Suprapubic skin (tissue), 4 donors: Measurements from ENCODE around the gene GPM6B. TPM values are rescaled to one million over a fixed set of nuclear protein-coding genes. Genes with fewer than 3 reads are reported as not detected.

ENCODE experiments used
- DNase-seq, 2 donors: peaks; one replicate each; pipeline ENCODE4 v3.0.0-alpha.2; 2019; ENCODE audit warnings: low spot score in 2 of 2
- H3K27ac ChIP-seq: fragments of 200-600 bp; sonication (generic); one replicate; pipeline ENCODE4 v1.5.1; 2019
- H3K27me3 ChIP-seq: fragments of 200-600 bp; sonication (generic); one replicate; pipeline ENCODE4 v1.5.1; 2019
- H3K36me3 ChIP-seq: fragments of 200-600 bp; sonication (generic); one replicate; pipeline ENCODE4 v1.5.1; 2019
- H3K4me1 ChIP-seq: fragments of 200-600 bp; sonication (generic); one replicate; pipeline ENCODE4 v1.5.1; 2019
- H3K4me3 ChIP-seq: fragments of 200-600 bp; sonication (generic); one replicate; pipeline ENCODE4 v1.5.1; 2019; ENCODE audit warnings: mild to moderate bottlenecking
- H3K9me3 ChIP-seq: fragments of 200-600 bp; sonication (generic); one replicate; pipeline ENCODE4 v1.5.1; 2019
- EP300 ChIP-seq: sonication (generic); formaldehyde crosslinking; IDR thresholded peaks from one replicate; pipeline ENCODE4 v1.6.1; 2017; ENCODE audit warnings: antibody characterized with exemption
- POLR2A ChIP-seq, 2 donors: fragments of 450-650 bp; IDR thresholded peaks; one replicate each; pipeline ENCODE4 v1.6.1; 2017; ENCODE audit warnings: antibody characterized with exemption in 2 of 2, mild to moderate bottlenecking in 2 of 2, moderate library complexity in 2 of 2
- POLR2AphosphoS5 ChIP-seq, 3 donors: sonication (generic); formaldehyde crosslinking; IDR thresholded peaks; one replicate each; pipeline ENCODE4 v1.6.1; 2017; ENCODE audit warnings: antibody characterized with exemption in 3 of 3
- WGBS: methylation state at CpG from one replicate; pipeline ENCODE4 v1.1.5; 2018; 5-methylcytosine and 5-hydroxymethylcytosine counted together
- total RNA-seq, 4 donors: library from RNA; depleted of rRNA; stranded (reverse); fragments of >200 nt; gene quantifications; one replicate each; pipeline ENCODE4 v1.1.0, GENCODE V29; 2016
- TF ChIP-seq, protein P1 (sequence below), 2 donors: fragments of 200-600 bp in 1 of 2; fragments of 450-650 bp in 1 of 2; sonication (generic) in 1 of 2; IDR thresholded peaks; one replicate each; pipeline ENCODE4 v1.5.1; 2016 to 2019; ENCODE audit warnings: antibody characterized with exemption in 2 of 2, mild to moderate bottlenecking in 1 of 2, moderate library complexity in 1 of 2

The GPM6B gene
- total RNA-seq, 4 donors from 2014 or later: 6.6 to 21.7 (median 13.8) TPM

DNA sequence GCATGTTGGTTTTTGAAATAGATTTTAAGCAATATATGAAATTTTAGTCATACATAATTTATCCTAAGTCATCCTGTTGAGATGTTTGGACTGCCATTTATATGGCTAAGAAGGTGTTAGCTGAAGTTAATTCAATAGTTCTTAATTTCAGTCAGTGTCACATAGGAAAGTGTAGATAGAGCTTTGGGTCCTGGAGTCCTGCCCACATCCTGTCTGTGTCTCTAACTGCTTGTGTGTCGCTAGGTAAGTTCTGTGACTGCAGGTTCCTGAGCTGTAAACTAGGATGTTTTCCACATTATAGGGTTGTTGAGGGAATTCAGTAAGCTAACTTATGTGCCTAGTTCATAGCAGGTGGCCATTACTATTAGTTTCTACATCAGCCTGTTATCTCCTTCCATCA, 61.6 kb downstream of the GPM6B start:
- Histone ChIP-seq H3K27me3 (no peaks in the 10 kb centered on the region), H3K9me3 (no peaks in the 10 kb centered on the region), H3K36me3 (peaks cover 7% of the 10 kb centered on the region), H3K27ac (no peak overlapping the region), H3K4me1 (no peaks in the 10 kb centered on the region), H3K4me3 (no peak overlapping the region)
- TF ChIP-seq POLR2A (IDR thresholded peaks at IDR 0.05) (no peak), EP300 (no peak)
- WGBS: 77% methylated on average over 1 of the region's 1 CpG
- DNase-seq: no peak

DNA sequence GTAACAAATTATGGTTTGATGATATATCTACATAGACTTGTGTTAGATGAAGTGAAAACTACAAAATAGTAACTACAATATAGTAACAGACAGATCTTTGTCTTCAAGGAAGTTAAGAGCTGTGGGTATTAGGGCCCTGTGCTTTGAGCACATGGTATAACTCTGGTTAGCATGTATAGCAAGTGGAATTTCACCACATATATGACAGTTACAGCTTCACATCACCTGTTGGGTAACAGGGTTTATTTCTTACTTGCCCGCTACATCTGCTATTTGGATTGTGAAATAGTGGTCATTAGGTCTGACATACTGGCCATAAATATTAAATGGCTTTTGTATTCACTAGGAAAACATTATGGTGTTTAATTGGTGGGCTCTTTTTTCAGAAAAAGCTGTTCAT, 62.1 kb downstream of the GPM6B start:
- no peaks in the 10 kb centered on the region for H3K9me3 ChIP-seq
- DNase-seq: no peak
- no peak overlapping the region for H3K27ac ChIP-seq
- WGBS: 94% methylated on average over 1 of the region's 1 CpG
- no peak for TF ChIP-seq EP300
- peaks cover 7% of the 10 kb centered on the region for H3K36me3 ChIP-seq
- H3K27me3 ChIP-seq: no peaks in the 10 kb centered on the region
- H3K4me3 ChIP-seq: no peak overlapping the region
- H3K4me1 ChIP-seq: no peaks in the 10 kb centered on the region

DNA sequence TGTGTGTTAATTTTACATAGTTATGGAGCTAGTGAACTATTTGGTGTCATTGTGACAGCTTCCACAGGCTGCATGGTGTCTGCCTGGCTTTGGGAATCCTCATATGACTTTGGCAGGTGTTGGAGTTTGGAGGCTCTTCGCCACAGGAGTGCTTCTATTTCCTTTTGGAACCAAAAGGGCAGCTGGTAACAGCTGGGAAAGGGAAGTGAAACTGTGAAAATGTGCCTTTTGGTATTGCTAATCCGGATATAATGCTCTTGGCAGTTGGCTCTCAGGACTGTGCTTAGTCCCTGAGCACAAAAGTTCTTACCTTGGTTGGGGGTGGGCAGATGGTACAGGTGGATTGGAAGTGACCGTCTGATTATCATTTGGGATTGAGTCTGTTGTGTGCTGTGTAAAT, 64.2 kb downstream of the GPM6B start:
- Histone ChIP-seq H3K9me3 (no peaks in the 10 kb centered on the region), H3K27ac (no peak overlapping the region), H3K4me3 (no peak overlapping the region), H3K4me1 (no peaks in the 10 kb centered on the region), H3K36me3 (peaks cover under 1% of the 10 kb centered on the region), H3K27me3 (no peaks in the 10 kb centered on the region)
- WGBS: 79% methylated on average over 3 of the region's 3 CpGs
- TF ChIP-seq POLR2AphosphoS5 (IDR thresholded peaks at IDR 0.05) (no peak), POLR2A (IDR thresholded peaks at IDR 0.05) (no peak), EP300 (no peak)
- TF ChIP-seq, protein P1, sequence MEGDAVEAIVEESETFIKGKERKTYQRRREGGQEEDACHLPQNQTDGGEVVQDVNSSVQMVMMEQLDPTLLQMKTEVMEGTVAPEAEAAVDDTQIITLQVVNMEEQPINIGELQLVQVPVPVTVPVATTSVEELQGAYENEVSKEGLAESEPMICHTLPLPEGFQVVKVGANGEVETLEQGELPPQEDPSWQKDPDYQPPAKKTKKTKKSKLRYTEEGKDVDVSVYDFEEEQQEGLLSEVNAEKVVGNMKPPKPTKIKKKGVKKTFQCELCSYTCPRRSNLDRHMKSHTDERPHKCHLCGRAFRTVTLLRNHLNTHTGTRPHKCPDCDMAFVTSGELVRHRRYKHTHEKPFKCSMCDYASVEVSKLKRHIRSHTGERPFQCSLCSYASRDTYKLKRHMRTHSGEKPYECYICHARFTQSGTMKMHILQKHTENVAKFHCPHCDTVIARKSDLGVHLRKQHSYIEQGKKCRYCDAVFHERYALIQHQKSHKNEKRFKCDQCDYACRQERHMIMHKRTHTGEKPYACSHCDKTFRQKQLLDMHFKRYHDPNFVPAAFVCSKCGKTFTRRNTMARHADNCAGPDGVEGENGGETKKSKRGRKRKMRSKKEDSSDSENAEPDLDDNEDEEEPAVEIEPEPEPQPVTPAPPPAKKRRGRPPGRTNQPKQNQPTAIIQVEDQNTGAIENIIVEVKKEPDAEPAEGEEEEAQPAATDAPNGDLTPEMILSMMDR (IDR thresholded peaks at IDR 0.05): no peak
- DNase-seq: no peak

DNA sequence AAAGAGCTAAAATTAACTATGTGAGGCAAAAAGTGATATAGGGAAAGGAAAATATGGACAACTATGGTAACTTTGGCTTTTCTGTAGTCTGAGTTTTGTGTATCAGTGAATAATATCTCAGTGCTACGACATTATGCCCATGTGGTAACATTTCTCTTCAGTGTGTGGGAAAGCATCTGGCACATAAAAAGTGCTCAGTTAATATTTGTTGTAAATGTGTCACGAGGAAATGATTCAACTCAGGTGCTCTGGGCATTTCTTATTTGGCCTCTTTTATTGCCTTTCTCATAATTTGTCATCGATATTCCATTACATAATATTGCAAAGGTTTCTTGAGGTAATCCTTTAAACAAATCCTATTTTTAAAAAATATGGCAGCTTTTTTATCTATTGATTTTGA, 64.8 kb downstream of the GPM6B start:
- no peak for DNase-seq
- H3K4me1 ChIP-seq: no peaks in the 10 kb centered on the region
- H3K4me3 ChIP-seq: no peak overlapping the region
- no peaks in the 10 kb centered on the region for H3K27me3 ChIP-seq
- no peaks in the 10 kb centered on the region for H3K9me3 ChIP-seq
- 84% methylated on average over 3 of the region's 3 CpGs for WGBS
- H3K36me3 ChIP-seq: no peaks in the 10 kb centered on the region
- TF ChIP-seq POLR2AphosphoS5 (IDR thresholded peaks at IDR 0.05): no peak
- no peak for TF ChIP-seq POLR2A (IDR thresholded peaks at IDR 0.05)
- no peak for TF ChIP-seq EP300
- TF ChIP-seq, protein P1 (IDR thresholded peaks at IDR 0.05): no peak
- no peak overlapping the region for H3K27ac ChIP-seq

DNA sequence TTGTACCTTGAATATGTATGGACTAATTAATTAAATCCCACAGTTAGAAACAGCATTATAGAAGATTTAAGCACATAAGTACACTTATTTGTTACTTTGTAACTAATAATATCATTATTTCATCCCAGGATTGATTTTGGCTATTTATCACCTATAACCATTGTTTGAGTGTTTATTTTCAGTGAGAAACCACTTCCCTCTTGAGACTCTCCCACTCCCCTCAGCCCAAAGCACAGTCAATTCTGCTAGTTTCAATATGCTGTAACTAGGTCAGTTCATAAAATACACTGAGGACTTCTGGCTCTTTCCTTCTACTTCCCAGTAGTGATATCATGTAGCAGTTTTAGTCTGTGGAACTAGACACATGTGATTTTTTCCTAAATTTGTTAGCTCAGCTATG, 66.1 kb downstream of the GPM6B start:
- TF ChIP-seq EP300: no peak
- TF ChIP-seq, protein P1 (IDR thresholded peaks at IDR 0.05): no peak
- TF ChIP-seq POLR2A (IDR thresholded peaks at IDR 0.05): no peak
- no peak for TF ChIP-seq POLR2AphosphoS5 (IDR thresholded peaks at IDR 0.05)
- H3K4me1 ChIP-seq: no peaks in the 10 kb centered on the region
- no peak overlapping the region for H3K4me3 ChIP-seq
- H3K9me3 ChIP-seq: no peaks in the 10 kb centered on the region
- H3K27me3 ChIP-seq: no peaks in the 10 kb centered on the region
- DNase-seq: no peak
- H3K27ac ChIP-seq: no peak overlapping the region
- no peaks in the 10 kb centered on the region for H3K36me3 ChIP-seq

DNA sequence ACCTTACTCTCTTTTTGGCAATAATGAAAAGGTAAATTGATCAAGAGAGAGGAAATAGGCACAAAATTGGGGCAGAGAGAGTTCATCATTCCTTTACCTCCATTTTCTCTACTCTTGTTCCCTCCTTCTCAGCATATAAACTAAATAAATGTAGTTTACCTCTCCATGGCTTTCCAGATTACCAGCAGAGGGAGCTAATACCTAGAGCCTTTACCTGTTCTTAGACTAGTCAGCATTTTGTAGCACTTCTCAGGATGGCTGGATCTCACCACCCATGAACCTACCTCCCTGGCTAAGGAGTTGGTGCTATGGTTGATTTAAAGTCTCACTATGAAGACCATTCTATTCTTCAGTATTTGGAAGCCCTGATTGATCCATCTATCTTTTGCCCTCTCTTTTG, 66.7 kb downstream of the GPM6B start:
- Histone ChIP-seq H3K36me3 (no peaks in the 10 kb centered on the region), H3K4me1 (no peaks in the 10 kb centered on the region), H3K9me3 (no peaks in the 10 kb centered on the region), H3K27ac (no peak overlapping the region), H3K4me3 (no peak overlapping the region), H3K27me3 (no peaks in the 10 kb centered on the region)
- TF ChIP-seq, protein P1 (IDR thresholded peaks at IDR 0.05): peak; percentile 1 to 37
- no peak for TF ChIP-seq EP300
- DNase-seq: no peak
